HG02970 (cell line): Measurements from ENCODE around the gene TRAPPC12.
A peak's percentile ranks its signal among the peaks of the same experiment; 100 is the strongest.
"Not testable (repeated sequence)": the region's sequence is repeated elsewhere in the genome, so short reads cannot be mapped to it uniquely, and the experiment has no call there.

Source experiments
- ATAC-seq: cut with Tn5 transposase; IDR thresholded peaks from one replicate; pipeline ENCODE4 v1.9.1; 2021; ENCODE audit warnings: mild to moderate bottlenecking, moderate library complexity, moderate number of reproducible peaks; ENCODE audit not compliant: unreplicated experiment, low FRiP score

TRAPPC12 gene

GRCh38 chr2:3451926-3452671 lies 72.6 kb downstream of the TRAPPC12 start:
- no peak for ATAC-seq

GRCh38 chr2:3453190-3453999 lies 73.9 kb downstream of the TRAPPC12 start:
- ATAC-seq = no peak

GRCh38 chr2:3454005-3454404 lies 74.5 kb downstream of the TRAPPC12 start:
- not testable (repeated sequence) for ATAC-seq

GRCh38 chr2:3454802-3455201 lies 75.3 kb downstream of the TRAPPC12 start:
- no peak for ATAC-seq

GRCh38 chr2:3456125-3456524 lies 76.6 kb downstream of the TRAPPC12 start:
- no peak for ATAC-seq

GRCh38 chr2:3457524-3458395 lies 78.3 kb downstream of the TRAPPC12 start:
- ATAC-seq = no peak

- ATAC-seq = no peak
Measured at GRCh38 chr2:3458396-3459184, 79.1 kb downstream of the TRAPPC12 start.

GRCh38 chr2:3459185-3460015 lies 79.9 kb downstream of the TRAPPC12 start:
- no peak for ATAC-seq

GRCh38 chr2:3460156-3460555 lies 80.7 kb downstream of the TRAPPC12 start:
- ATAC-seq = no peak

- ATAC-seq = no peak
Measured at GRCh38 chr2:3460831-3461800, 81.6 kb downstream of the TRAPPC12 start.

GRCh38 chr2:3461801-3462492 lies 82.5 kb downstream of the TRAPPC12 start:
- peak; percentile 76 for ATAC-seq

- ATAC-seq = no peak
Measured at GRCh38 chr2:3462493-3463104, 83.1 kb downstream of the TRAPPC12 start.

- no peak for ATAC-seq
Measured at GRCh38 chr2:3463186-3463835, 83.8 kb downstream of the TRAPPC12 start.

- ATAC-seq = no peak
Measured at GRCh38 chr2:3463944-3464343, 84.5 kb downstream of the TRAPPC12 start.

- no peak for ATAC-seq
Measured at GRCh38 chr2:3464401-3465005, 85.0 kb downstream of the TRAPPC12 start.

GRCh38 chr2:3465328-3465727 lies 85.8 kb downstream of the TRAPPC12 start:
- ATAC-seq = no peak
